Loucy (cell line): ENCODE data around the gene MAD1L1.

Source experiments
- H2AFZ ChIP-seq: fragments of 200-600 bp; sonication (generic); 2 replicates; pipeline ENCODE4 v1.6.0; 2016; ENCODE audit warnings: antibody characterized with exemption, mild to moderate bottlenecking, low read length, moderate library complexity
- H3F3A ChIP-seq: fragments of 200-600 bp; 2 replicates; pipeline ENCODE4 v1.6.0; 2016; ENCODE audit warnings: antibody characterized with exemption, low read depth, mild to moderate bottlenecking
- H3K27me3 ChIP-seq: fragments of 200-600 bp; sonication (generic); 2 replicates; pipeline ENCODE4 v1.6.1; 2014; ENCODE audit warnings: low read length, mild to moderate bottlenecking; ENCODE audit not compliant: insufficient read depth, poor library complexity, severe bottlenecking
- H3K36me3 ChIP-seq: fragments of 200-600 bp; sonication (generic); 2 replicates; pipeline ENCODE4 v1.6.1; 2016; ENCODE audit warnings: low read length; ENCODE audit not compliant: insufficient read depth
- H3K4me1 ChIP-seq: fragments of 200-600 bp; sonication (generic); 2 replicates; pipeline ENCODE4 v1.5.1; 2014; ENCODE audit warnings: low read length, mild to moderate bottlenecking; ENCODE audit not compliant: insufficient read depth, poor library complexity, severe bottlenecking
- H3K4me2 ChIP-seq: fragments of 200-600 bp; sonication (generic); 2 replicates; pipeline ENCODE4 v1.6.0; 2014; ENCODE audit warnings: antibody characterized with exemption, low read length, low read depth, mild to moderate bottlenecking; ENCODE audit not compliant: poor library complexity, severe bottlenecking
- H3K4me3 ChIP-seq: fragments of 200-600 bp; sonication (generic); 2 replicates; pipeline ENCODE4 v1.5.1; 2014; ENCODE audit warnings: low read length, mild to moderate bottlenecking, mixed read lengths; ENCODE audit not compliant: poor library complexity, severe bottlenecking
- H3K79me2 ChIP-seq: fragments of 200-600 bp; sonication (generic); 2 replicates; pipeline ENCODE4 v1.6.1; 2014; ENCODE audit warnings: low read length; ENCODE audit not compliant: insufficient read depth
- H3K9ac ChIP-seq: fragments of 200-600 bp; sonication (generic); 2 replicates; pipeline ENCODE4 v1.6.0; 2014; ENCODE audit warnings: mild to moderate bottlenecking, low read depth, low read length, moderate library complexity; ENCODE audit not compliant: poor library complexity, severe bottlenecking
- H3K9me2 ChIP-seq: fragments of 200-600 bp; sonication (generic); replicated peaks from 2 replicates; pipeline ENCODE4 v1.6.1; 2016; ENCODE audit warnings: low read depth, low read length, mixed read lengths
- H3K9me3 ChIP-seq: fragments of 200-600 bp; sonication (generic); 2 replicates; pipeline ENCODE4 v1.6.1; 2014; ENCODE audit warnings: mild to moderate bottlenecking, antibody characterized with exemption, low read length, low read depth; ENCODE audit not compliant: insufficient read depth
- H4K20me1 ChIP-seq: fragments of 200-600 bp; sonication (generic); 2 replicates; pipeline ENCODE4 v1.6.0; 2014; ENCODE audit warnings: antibody characterized with exemption, low read length, mild to moderate bottlenecking; ENCODE audit not compliant: insufficient read depth, poor library complexity, severe bottlenecking
- CTCF ChIP-seq: fragments of 200-600 bp; sonication (generic); conservative IDR thresholded peaks from 2 replicates; pipeline ENCODE4 v1.5.1; 2014; ENCODE audit warnings: mild to moderate bottlenecking, antibody characterized with exemption, low read length
- EZH2phosphoT487 ChIP-seq: fragments of 200-600 bp; IDR thresholded peaks from 2 replicates; pipeline ENCODE4 v1.6.1; 2018; ENCODE audit warnings: antibody characterized with exemption, mild to moderate bottlenecking, moderate library complexity, borderline replicate concordance

Gene MAD1L1

GRCh38 chr7:2280424-2280823, 47.7 kb upstream of the MAD1L1 start:
- Histone ChIP-seq H4K20me1 (no peaks in the 10 kb centered on the region), H3K4me1 (peaks cover 9% of the 10 kb centered on the region), H3K27me3 (no peaks in the 10 kb centered on the region), H2AFZ (no peak overlapping the region), H3K4me3 (no peak overlapping the region), H3K79me2 (no peaks in the 10 kb centered on the region), H3K4me2 (no peak overlapping the region), H3K9ac (no peak overlapping the region), H3K9me2 (no peaks in the 10 kb centered on the region), H3F3A (no peaks in the 10 kb centered on the region), H3K9me3 (no peaks in the 10 kb centered on the region), H3K36me3 (peaks cover 4% of the 10 kb centered on the region; the same call in 1 of the 2 replicates)
- TF ChIP-seq EZH2phosphoT487 = no peak
- TF ChIP-seq CTCF = no peak

GRCh38 chr7:2279896-2280295, 47.2 kb upstream of the MAD1L1 start:
- H3K9me2 ChIP-seq = no peaks in the 10 kb centered on the region
- no peaks in the 10 kb centered on the region for H3K9me3 ChIP-seq
- peaks cover 9% of the 10 kb centered on the region for H3K4me1 ChIP-seq
- no peaks in the 10 kb centered on the region for H3K27me3 ChIP-seq
- H4K20me1 ChIP-seq = no peaks in the 10 kb centered on the region
- H2AFZ ChIP-seq = no peak overlapping the region
- no peak overlapping the region for H3K4me3 ChIP-seq
- H3K79me2 ChIP-seq = no peaks in the 10 kb centered on the region
- no peaks in the 10 kb centered on the region for H3F3A ChIP-seq
- H3K36me3 ChIP-seq = peaks cover 4% of the 10 kb centered on the region; the same call in 1 of the 2 replicates
- no peak overlapping the region for H3K9ac ChIP-seq
- no peak overlapping the region for H3K4me2 ChIP-seq
- no peak for TF ChIP-seq EZH2phosphoT487
- TF ChIP-seq CTCF = no peak

- TF ChIP-seq CTCF (no peak), EZH2phosphoT487 (no peak)
- no peak overlapping the region for H3K4me3 ChIP-seq
- no peak overlapping the region for H3K9ac ChIP-seq
- H3K9me2 ChIP-seq = no peaks in the 10 kb centered on the region
- H3K27me3 ChIP-seq = no peaks in the 10 kb centered on the region
- H3K4me2 ChIP-seq = no peak overlapping the region
- H3K4me1 ChIP-seq = peaks cover 9% of the 10 kb centered on the region
- H3K9me3 ChIP-seq = no peaks in the 10 kb centered on the region
- no peaks in the 10 kb centered on the region for H3K79me2 ChIP-seq
- no peaks in the 10 kb centered on the region for H4K20me1 ChIP-seq
- no peak overlapping the region for H2AFZ ChIP-seq
- no peaks in the 10 kb centered on the region for H3F3A ChIP-seq
- H3K36me3 ChIP-seq = peaks cover 4% of the 10 kb centered on the region; the same call in 1 of the 2 replicates
Observed at GRCh38 chr7:2278026-2278425, 45.3 kb upstream of the MAD1L1 start.
